ENCODE results near the gene LRP1B. TPM values are rescaled to one million over a fixed set of nuclear protein-coding genes. Genes with fewer than 3 reads are reported as not detected.
"Not testable (repeated sequence)": the region's sequence is repeated elsewhere in the genome, so short reads cannot be mapped to it uniquely, and the experiment has no call there.

The LRP1B gene
- polyA plus RNA-seq, 3 donors, result 0.55 to 1.3 (median 0.78) TPM

- DNase-seq, result no peak
Measured at GRCh38 chr2:141889788-141890187, 241.0 kb downstream of the LRP1B start.

DNA sequence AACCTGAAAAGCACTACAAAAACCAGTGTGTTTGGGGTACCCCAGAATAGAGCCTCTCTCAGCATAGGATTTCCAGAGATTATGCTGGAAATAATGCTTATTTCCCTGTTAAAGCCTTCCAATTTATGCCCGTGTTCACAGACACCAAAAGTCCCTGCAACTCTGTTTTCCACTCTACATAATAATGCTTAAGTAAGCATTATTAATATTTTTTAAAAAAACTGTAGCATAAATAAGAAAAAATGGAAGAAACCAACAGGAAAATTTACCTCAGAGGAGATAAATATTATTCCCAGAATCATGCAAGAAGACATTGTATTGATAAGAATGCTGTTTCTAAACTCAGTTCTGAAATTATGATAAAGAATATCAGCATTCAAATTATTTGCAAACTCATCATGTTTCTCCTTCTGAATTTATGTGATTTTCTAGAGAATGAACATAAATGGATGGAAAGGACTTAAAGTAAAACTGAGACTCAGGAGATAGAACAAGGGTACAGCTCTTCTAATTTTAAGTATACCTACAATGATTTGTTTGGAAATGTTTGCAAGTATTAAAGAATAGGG is 241.7 kb downstream of the LRP1B start:
- no peak for DNase-seq

- DNase-seq, result no peak
Measured at GRCh38 chr2:141887363-141887762, 243.5 kb downstream of the LRP1B start.

DNA sequence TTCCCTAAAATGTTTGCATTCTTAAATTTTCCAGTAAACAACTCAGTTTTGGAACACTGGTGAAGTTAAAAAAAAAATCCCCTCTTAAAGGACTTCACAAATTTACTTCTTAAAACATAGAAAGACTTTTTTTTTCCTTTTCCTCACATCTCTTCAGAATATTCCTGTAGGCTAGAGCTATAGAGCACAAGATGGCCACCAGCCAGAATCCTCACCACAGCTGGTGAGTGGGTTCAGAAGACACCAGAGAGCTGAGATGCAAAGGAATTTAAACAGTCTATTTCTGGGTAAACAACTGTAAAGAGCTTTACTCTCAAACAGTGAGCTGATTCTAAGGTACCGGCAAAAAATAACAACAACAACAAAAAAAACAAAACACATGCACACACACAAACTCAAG is 252.8 kb downstream of the LRP1B start:
- no peak for DNase-seq

DNA sequence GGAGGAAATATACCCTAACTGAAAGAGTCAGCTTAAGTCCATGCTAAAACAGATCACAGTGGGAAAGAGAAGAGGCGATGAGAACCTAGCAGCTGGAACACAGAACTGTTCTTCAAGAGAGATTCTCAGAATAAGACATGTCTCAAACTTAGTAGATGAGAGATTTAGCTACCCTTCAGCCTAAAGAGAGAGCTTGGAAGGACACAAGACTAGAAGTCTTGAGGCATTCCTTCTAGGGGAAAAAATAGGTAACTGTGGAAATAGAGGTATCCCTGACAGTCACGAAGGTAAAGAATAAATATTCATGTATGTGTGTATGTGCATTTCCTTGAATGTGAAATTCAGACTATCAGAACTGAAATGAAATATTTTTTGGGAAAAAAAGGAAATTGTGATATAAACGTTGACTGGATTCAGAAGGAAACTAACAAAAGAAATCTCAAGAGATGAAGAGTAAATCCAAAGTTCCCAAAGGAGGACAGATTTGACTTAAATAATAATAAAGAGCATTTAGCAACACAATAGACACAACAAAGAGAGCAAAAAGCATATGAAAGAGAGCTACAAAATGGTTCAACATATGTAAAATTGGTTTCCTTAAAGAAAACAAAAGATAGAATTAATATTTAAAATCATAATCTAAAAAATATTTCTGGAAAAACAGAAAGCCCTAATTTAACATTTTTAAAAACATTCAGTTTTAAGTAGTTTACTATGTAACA is 258.7 kb downstream of the LRP1B start:
- no peak for DNase-seq

DNA sequence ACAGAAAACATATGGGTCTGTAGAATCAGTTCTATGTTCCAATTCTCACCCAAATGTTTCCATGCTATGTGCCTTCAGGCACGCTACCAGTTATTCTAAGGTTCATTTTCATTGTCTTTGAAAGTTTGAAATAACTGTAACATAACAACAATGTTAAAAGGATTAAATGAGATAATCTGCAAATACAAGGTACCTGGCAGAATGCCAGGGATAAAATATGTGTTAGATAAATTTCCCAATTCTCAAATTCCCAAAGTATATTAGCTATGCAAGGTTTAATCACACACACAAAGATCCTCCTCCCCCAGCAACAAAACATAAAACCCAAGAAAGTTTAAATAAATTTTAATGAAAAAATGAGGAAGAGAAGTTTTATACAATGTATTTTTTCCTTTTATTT is 261.2 kb downstream of the LRP1B start:
- no peak for DNase-seq

DNA sequence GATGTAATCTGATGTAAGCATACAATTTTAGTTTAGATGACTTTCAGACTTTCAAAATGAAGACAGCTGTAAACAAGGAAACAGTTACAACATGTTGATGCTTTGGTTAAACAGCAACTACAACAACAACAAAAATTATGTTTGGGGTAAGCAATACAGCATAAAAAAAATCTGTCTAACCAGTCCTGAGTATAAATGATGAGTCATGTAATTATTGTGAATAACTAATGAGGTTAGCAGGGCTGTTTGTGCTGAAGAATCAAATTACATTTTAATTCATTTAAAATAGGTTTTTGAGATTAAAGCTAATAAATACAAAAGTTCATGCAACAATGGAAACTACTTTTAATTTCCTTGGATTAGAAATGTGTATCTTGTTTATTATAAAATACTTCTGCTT is 266.9 kb downstream of the LRP1B start:
- no peak for DNase-seq

GRCh38 chr2:141856215-141856919 is 274.4 kb downstream of the LRP1B start:
- no peak for DNase-seq

GRCh38 chr2:141848191-141848590 is 282.6 kb downstream of the LRP1B start:
- no peak for DNase-seq

DNA sequence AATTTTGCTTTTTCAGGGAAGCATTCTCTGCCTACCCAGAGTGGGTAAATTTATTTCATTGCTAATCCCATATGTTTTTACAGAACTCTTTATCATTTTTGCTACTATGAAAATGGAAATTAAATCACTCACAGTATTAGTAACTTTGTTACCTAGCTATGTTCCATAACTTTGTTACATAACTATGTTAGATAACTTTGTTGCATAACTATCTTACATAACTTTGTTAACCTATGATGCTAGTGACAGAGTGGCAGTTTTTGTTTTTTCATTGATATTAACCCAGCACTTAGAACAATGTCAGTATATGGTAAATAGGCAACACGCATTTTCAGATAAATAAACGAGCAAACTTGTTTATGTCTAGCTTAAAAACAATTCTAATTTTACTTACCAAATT is 286.6 kb downstream of the LRP1B start:
- DNase-seq, result no peak

DNA sequence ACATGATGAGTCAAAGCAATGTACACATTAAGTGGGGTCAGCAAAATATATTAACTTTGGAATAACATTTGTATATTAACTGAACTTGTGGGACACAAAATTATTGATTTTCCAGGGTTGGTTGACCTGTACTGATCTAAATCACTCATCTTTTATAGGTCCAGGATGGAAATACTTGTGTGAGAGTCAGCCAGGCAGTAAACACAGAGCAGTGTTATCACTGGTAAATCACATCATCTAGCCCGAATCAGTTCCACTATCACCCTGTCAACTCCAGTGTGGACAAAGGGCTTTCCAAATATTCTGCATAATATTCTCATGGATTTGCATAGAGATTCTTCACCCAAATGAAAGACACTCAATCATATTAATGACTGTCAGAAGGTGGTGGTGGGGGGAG is 295.7 kb downstream of the LRP1B start:
- DNase-seq, result no peak

GRCh38 chr2:141828761-141829160 is 302.1 kb downstream of the LRP1B start:
- DNase-seq, result no peak

- DNase-seq, result no peak
Measured at GRCh38 chr2:141824790-141825189, 306.0 kb downstream of the LRP1B start.

DNA sequence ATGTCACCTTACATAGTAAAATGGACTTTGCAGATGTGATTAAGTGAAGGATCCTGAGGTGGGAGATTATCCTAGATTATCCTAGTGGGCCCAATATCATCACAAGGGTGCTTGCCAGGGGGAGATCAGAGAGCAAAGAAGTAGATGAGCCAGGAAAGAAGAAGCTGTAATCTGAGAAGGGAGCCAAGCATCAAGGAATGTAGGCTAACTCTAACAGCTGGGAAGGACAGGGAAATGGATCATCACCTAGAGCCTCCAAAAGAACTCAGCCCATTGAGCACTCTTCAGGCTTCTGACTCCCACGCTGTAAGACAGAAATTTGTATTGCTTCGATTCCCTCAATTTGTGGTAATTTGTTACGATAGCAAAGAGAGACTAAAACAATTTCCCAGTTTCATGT is 309.9 kb downstream of the LRP1B start:
- no peak for DNase-seq

- not testable (repeated sequence) for DNase-seq
Measured at GRCh38 chr2:141815320-141815719, 315.5 kb downstream of the LRP1B start.

- DNase-seq, result no peak
Measured at GRCh38 chr2:141814150-141814549, 316.7 kb downstream of the LRP1B start.

- no peak for DNase-seq
Measured at GRCh38 chr2:141810148-141810547, 320.7 kb downstream of the LRP1B start.

DNA sequence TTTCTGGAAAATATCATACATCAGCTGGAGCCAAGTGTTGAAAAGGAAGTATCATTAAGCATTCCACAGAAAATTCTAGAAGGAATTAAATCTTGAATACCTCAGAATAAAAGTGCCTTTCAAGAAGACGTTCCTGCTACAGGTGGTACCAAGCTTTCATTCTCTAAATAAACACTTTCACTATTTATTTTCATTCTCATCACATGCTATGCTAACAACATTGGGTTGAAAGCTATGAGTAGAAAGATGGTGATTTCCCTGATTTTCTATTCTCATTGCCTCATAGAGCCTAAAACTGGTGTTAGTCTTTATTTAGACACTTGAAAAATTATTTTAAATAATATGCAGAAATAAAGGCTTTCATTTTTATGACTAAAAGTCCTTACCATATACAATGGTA is 324.7 kb downstream of the LRP1B start:
- no peak for DNase-seq

DNA sequence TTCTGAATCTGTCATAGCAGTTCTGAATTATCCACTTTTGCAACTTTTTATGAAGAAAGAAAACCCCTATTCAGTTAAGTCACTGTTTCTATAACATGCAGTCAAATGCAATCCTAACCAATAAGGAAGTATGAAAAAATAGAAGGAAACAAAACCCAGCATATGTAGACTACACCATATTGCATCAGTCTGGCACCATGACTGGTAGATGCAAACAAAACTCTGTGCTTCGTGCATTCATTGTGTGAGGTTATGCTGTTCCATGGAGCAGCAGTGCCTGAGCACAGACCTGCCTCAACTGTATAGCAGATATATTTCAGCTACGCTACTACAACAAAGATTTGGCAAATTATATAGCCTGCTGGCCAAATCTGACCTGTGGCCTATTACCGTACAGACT is 325.5 kb downstream of the LRP1B start:
- no peak for DNase-seq

GRCh38 chr2:141796449-141796848 is 334.4 kb downstream of the LRP1B start:
- no peak for DNase-seq

GRCh38 chr2:141791521-141791920 is 339.3 kb downstream of the LRP1B start:
- DNase-seq, result no peak

- no peak for DNase-seq
Measured at GRCh38 chr2:141782574-141782973, 348.2 kb downstream of the LRP1B start.

DNA sequence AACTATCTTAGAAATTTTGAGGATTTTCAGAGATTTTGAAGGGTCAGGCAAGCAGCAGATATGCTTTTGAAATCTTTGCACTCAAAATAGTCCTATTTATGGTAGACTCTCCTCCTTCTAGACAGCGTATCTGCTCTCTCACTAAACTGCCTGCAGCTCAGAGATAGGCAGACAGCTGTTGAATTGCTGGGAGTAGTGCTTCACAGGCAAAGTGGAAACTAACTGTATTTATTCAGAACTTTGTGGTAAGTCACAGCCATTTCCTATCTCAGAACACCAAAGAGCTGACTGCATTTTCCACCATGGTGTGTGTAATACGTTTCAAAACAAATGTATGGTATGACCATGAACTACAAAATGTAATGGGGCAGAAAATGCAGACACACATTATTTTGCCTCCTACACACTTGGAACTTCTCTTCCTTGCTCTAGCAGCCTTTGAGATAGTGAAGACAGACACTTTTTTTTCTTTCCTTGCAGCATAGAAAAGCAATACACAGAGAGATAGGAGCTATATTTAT is 352.4 kb downstream of the LRP1B start:
- DNase-seq, result no peak

Measured in renal pelvis (tissue), 4 donors.